NCI-H146 treated with DMSO at 0.1 percent for 48 hours (cell line): ENCODE results near the gene ARRDC1.
"Not testable (repeated sequence)": the region's sequence is repeated elsewhere in the genome, so short reads cannot be mapped to it uniquely, and the experiment has no call there.

Source experiments
- DNase-seq: peaks from one replicate; lab custom pipeline; 2025; ENCODE audit not compliant: unreplicated experiment; lab: John Stamatoyannopoulos, UW

ARRDC1 gene

GRCh38 chr9:137611623-137612609, 6.4 kb downstream of the ARRDC1 start:
- peak; percentile 53 for DNase-seq

GRCh38 chr9:137612741-137613142, 7.3 kb downstream of the ARRDC1 start:
- DNase-seq, result no peak

GRCh38 chr9:137613259-137613658, 7.8 kb downstream of the ARRDC1 start:
- DNase-seq, result no peak

GRCh38 chr9:137613738-137614523, 8.4 kb downstream of the ARRDC1 start:
- no peak for DNase-seq

GRCh38 chr9:137614631-137615386, 9.3 kb downstream of the ARRDC1 start:
- no peak for DNase-seq

GRCh38 chr9:137615387-137615871, 9.9 kb downstream of the ARRDC1 start:
- no peak for DNase-seq

GRCh38 chr9:137618105-137619067, 12.9 kb downstream of the ARRDC1 start, which contains the start of gene EHMT1:
EHMT1 (plus strand) TSS chr9:137619005; CDS start chr9:137619029, 24 bp downstream.
- DNase-seq, result peak; percentile 64

- no peak for DNase-seq
Measured at GRCh38 chr9:137619240-137620047, 14.0 kb downstream of the ARRDC1 start.

- no peak for DNase-seq
Measured at GRCh38 chr9:137620048-137620405, 14.5 kb downstream of the ARRDC1 start.

- DNase-seq, result no peak
Measured at GRCh38 chr9:137620581-137620980, 15.1 kb downstream of the ARRDC1 start.

GRCh38 chr9:137621131-137621757, 15.8 kb downstream of the ARRDC1 start:
- DNase-seq, result no peak

GRCh38 chr9:137622211-137622610, 16.7 kb downstream of the ARRDC1 start:
- not testable (repeated sequence) for DNase-seq

- no peak for DNase-seq
Measured at GRCh38 chr9:137626464-137626863, 21.0 kb downstream of the ARRDC1 start.

- not testable (repeated sequence) for DNase-seq
Measured at GRCh38 chr9:137627406-137627805, 21.9 kb downstream of the ARRDC1 start.

GRCh38 chr9:137630126-137630525, 24.6 kb downstream of the ARRDC1 start:
- DNase-seq, result no peak

- DNase-seq, result no peak
Measured at GRCh38 chr9:137630679-137631078, 25.2 kb downstream of the ARRDC1 start.

GRCh38 chr9:137631345-137632229, 26.1 kb downstream of the ARRDC1 start:
- no peak for DNase-seq
